Measurements from ENCODE around the gene MXI1. TPM values are rescaled to one million over a fixed set of nuclear protein-coding genes. Genes with fewer than 3 reads are reported as not detected.

Gene MXI1
- total and polyA plus RNA-seq, 2 experiments from 2014 or later, result 5.1 to 8.5 TPM

DNA sequence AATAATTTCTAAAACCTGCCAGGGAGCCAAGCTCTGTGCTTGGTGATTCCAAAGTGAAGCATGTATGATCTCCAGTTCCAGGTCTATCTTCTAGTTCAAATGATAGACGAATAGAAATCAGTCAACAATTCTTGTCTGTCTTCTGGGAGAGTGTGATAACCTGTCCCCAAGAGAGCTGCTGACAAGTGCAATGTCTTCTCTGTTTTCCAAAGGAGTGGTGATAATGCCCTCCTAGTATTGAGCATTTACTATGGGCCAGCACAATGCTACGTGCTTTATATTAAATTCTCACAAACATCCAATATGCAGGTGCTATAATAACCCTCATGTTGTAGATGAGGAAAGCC is 10.2 kb downstream of the MXI1 start:
- H3F3A ChIP-seq (replicated peaks; ENCODE audit: low read depth), result peaks cover 5% of the 10 kb centered on the region; the same call in 1 of the 2 replicates
- no peaks in the 10 kb centered on the region for H3K9me2 ChIP-seq (ENCODE audit: insufficient read depth)
- Mint-ChIP-seq H3K4me3 (no peak overlapping the region), H3K36me3 (ENCODE audit: low read depth) (no peaks in the 10 kb centered on the region), H3K27me3 (ENCODE audit: insufficient read depth, low read depth, poor library complexity) (peaks cover 26% of the 10 kb centered on the region), H3K4me1 (peaks cover 33% of the 10 kb centered on the region), H3K9me3 (no peaks in the 10 kb centered on the region), H3K27ac (no peak overlapping the region)
- no peak overlapping the region for H3K27ac ChIP-seq (ENCODE audit: low read depth)
- no peak for ATAC-seq
- no peak overlapping the region for H3K4me2 ChIP-seq
- DNase-seq (ENCODE audit: low spot score), result no peak
- no peak overlapping the region for H2AFZ ChIP-seq
- H3K36me3 ChIP-seq (ENCODE audit: insufficient read depth), result no peaks in the 10 kb centered on the region
- H4K20me1 ChIP-seq (replicated peaks; ENCODE audit: insufficient read depth), result no peaks in the 10 kb centered on the region
- no peak overlapping the region for H3K4me3 ChIP-seq
- H3K79me2 ChIP-seq (replicated peaks; ENCODE audit: insufficient read depth), result no peaks in the 10 kb centered on the region
- H3K4me1 ChIP-seq (ENCODE audit: insufficient read depth), result peaks cover 15% of the 10 kb centered on the region
- peaks cover 54% of the 10 kb centered on the region for H3K27me3 ChIP-seq (ENCODE audit: insufficient read depth)
- TF ChIP-seq CREB1 (CRISPR knock-in tag; IDR thresholded peaks at IDR 0.05; ENCODE audit: low read depth) (no peak), ETS1 (IDR thresholded peaks at IDR 0.05) (no peak), EZH2 (IDR thresholded peaks at IDR 0.05; ENCODE audit: low read depth, unreplicated experiment) (no peak), JUNB (IDR thresholded peaks at IDR 0.05; ENCODE audit: unreplicated experiment) (no peak), POLR2AphosphoS5 (IDR thresholded peaks at IDR 0.05; ENCODE audit: low read depth) (no peak), ZNF331 (CRISPR knock-in tag; IDR thresholded peaks at IDR 0.05; ENCODE audit: low read depth) (no peak), NANOG (IDR thresholded peaks at IDR 0.05; ENCODE audit: borderline replicate concordance) (no peak), EZH2phosphoT487 (IDR thresholded peaks at IDR 0.05; ENCODE audit: unreplicated experiment) (no peak), STAT1 (IDR thresholded peaks at IDR 0.05; ENCODE audit: unreplicated experiment) (no peak), ZNF114 (CRISPR knock-in tag; IDR thresholded peaks at IDR 0.05) (no peak)
- TF ChIP-seq, protein P1, sequence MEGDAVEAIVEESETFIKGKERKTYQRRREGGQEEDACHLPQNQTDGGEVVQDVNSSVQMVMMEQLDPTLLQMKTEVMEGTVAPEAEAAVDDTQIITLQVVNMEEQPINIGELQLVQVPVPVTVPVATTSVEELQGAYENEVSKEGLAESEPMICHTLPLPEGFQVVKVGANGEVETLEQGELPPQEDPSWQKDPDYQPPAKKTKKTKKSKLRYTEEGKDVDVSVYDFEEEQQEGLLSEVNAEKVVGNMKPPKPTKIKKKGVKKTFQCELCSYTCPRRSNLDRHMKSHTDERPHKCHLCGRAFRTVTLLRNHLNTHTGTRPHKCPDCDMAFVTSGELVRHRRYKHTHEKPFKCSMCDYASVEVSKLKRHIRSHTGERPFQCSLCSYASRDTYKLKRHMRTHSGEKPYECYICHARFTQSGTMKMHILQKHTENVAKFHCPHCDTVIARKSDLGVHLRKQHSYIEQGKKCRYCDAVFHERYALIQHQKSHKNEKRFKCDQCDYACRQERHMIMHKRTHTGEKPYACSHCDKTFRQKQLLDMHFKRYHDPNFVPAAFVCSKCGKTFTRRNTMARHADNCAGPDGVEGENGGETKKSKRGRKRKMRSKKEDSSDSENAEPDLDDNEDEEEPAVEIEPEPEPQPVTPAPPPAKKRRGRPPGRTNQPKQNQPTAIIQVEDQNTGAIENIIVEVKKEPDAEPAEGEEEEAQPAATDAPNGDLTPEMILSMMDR (conservative IDR thresholded peaks at IDR 0.05; ENCODE audit: low read depth in 2 of 2), result no peak
- TF ChIP-seq, protein P2, sequence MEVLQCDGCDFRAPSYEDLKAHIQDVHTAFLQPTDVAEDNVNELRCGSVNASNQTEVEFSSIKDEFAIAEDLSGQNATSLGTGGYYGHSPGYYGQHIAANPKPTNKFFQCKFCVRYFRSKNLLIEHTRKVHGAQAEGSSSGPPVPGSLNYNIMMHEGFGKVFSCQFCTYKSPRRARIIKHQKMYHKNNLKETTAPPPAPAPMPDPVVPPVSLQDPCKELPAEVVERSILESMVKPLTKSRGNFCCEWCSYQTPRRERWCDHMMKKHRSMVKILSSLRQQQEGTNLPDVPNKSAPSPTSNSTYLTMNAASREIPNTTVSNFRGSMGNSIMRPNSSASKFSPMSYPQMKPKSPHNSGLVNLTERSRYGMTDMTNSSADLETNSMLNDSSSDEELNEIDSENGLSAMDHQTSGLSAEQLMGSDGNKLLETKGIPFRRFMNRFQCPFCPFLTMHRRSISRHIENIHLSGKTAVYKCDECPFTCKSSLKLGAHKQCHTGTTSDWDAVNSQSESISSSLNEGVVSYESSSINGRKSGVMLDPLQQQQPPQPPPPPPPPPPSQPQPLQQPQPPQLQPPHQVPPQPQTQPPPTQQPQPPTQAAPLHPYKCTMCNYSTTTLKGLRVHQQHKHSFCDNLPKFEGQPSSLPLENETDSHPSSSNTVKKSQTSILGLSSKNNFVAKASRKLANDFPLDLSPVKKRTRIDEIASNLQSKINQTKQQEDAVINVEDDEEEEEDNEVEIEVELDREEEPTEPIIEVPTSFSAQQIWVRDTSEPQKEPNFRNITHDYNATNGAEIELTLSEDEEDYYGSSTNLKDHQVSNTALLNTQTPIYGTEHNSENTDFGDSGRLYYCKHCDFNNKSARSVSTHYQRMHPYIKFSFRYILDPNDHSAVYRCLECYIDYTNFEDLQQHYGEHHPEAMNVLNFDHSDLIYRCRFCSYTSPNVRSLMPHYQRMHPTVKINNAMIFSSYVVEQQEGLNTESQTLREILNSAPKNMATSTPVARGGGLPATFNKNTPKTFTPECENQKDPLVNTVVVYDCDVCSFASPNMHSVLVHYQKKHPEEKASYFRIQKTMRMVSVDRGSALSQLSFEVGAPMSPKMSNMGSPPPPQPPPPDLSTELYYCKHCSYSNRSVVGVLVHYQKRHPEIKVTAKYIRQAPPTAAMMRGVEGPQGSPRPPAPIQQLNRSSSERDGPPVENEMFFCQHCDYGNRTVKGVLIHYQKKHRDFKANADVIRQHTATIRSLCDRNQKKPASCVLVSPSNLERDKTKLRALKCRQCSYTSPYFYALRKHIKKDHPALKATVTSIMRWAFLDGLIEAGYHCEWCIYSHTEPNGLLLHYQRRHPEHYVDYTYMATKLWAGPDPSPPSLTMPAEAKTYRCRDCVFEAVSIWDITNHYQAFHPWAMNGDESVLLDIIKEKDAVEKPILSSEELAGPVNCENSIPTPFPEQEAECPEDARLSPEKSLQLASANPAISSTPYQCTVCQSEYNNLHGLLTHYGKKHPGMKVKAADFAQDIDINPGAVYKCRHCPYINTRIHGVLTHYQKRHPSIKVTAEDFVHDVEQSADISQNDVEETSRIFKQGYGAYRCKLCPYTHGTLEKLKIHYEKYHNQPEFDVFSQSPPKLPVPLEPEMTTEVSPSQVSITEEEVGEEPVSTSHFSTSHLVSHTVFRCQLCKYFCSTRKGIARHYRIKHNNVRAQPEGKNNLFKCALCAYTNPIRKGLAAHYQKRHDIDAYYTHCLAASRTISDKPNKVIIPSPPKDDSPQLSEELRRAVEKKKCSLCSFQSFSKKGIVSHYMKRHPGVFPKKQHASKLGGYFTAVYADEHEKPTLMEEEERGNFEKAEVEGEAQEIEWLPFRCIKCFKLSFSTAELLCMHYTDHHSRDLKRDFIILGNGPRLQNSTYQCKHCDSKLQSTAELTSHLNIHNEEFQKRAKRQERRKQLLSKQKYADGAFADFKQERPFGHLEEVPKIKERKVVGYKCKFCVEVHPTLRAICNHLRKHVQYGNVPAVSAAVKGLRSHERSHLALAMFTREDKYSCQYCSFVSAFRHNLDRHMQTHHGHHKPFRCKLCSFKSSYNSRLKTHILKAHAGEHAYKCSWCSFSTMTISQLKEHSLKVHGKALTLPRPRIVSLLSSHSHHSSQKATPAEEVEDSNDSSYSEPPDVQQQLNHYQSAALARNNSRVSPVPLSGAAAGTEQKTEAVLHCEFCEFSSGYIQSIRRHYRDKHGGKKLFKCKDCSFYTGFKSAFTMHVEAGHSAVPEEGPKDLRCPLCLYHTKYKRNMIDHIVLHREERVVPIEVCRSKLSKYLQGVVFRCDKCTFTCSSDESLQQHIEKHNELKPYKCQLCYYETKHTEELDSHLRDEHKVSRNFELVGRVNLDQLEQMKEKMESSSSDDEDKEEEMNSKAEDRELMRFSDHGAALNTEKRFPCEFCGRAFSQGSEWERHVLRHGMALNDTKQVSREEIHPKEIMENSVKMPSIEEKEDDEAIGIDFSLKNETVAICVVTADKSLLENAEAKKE (CRISPR knock-in tag; IDR thresholded peaks at IDR 0.05), result no peak
- TF ChIP-seq, protein P3, sequence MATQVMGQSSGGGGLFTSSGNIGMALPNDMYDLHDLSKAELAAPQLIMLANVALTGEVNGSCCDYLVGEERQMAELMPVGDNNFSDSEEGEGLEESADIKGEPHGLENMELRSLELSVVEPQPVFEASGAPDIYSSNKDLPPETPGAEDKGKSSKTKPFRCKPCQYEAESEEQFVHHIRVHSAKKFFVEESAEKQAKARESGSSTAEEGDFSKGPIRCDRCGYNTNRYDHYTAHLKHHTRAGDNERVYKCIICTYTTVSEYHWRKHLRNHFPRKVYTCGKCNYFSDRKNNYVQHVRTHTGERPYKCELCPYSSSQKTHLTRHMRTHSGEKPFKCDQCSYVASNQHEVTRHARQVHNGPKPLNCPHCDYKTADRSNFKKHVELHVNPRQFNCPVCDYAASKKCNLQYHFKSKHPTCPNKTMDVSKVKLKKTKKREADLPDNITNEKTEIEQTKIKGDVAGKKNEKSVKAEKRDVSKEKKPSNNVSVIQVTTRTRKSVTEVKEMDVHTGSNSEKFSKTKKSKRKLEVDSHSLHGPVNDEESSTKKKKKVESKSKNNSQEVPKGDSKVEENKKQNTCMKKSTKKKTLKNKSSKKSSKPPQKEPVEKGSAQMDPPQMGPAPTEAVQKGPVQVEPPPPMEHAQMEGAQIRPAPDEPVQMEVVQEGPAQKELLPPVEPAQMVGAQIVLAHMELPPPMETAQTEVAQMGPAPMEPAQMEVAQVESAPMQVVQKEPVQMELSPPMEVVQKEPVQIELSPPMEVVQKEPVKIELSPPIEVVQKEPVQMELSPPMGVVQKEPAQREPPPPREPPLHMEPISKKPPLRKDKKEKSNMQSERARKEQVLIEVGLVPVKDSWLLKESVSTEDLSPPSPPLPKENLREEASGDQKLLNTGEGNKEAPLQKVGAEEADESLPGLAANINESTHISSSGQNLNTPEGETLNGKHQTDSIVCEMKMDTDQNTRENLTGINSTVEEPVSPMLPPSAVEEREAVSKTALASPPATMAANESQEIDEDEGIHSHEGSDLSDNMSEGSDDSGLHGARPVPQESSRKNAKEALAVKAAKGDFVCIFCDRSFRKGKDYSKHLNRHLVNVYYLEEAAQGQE (IDR thresholded peaks at IDR 0.05; ENCODE audit: unreplicated experiment), result no peak

Data from GM23338 (cell line).